KMS-11 (cell line): ENCODE data around the gene IFITM2.
"Not testable (repeated sequence)": the region's sequence is repeated elsewhere in the genome, so short reads cannot be mapped to it uniquely, and the experiment has no call there.

Source experiments
- H2AFZ ChIP-seq: fragments of 200-600 bp; sonication (generic); 2 replicates; pipeline ENCODE4 v1.6.1; 2016; ENCODE audit warnings: antibody characterized with exemption, mixed run types, low read depth
- H3K27ac ChIP-seq: fragments of 200-600 bp; sonication (generic); 2 replicates; pipeline ENCODE4 v1.6.1; 2016; ENCODE audit warnings: mild to moderate bottlenecking, mixed run types
- H3K27me3 ChIP-seq: fragments of 200-600 bp; sonication (generic); 2 replicates; pipeline ENCODE4 v1.6.1; 2017; ENCODE audit warnings: mild to moderate bottlenecking, low read depth, mixed run types, moderate library complexity; ENCODE audit not compliant: insufficient read depth
- H3K36me3 ChIP-seq: fragments of 200-600 bp; sonication (generic); 2 replicates; pipeline ENCODE4 v1.6.1; 2017; ENCODE audit warnings: mild to moderate bottlenecking, mixed run types; ENCODE audit not compliant: insufficient read depth
- H3K4me1 ChIP-seq: fragments of 200-600 bp; sonication (generic); 2 replicates; pipeline ENCODE4 v1.6.1; 2016; ENCODE audit warnings: mild to moderate bottlenecking, low read depth, mixed run types; ENCODE audit not compliant: poor library complexity, severe bottlenecking
- H3K4me2 ChIP-seq: fragments of 200-600 bp; sonication (generic); 2 replicates; pipeline ENCODE4 v1.7.0; 2016; ENCODE audit warnings: mild to moderate bottlenecking, mixed run types
- H3K4me3 ChIP-seq: fragments of 200-600 bp; sonication (generic); IDR thresholded peaks from 2 replicates; pipeline ENCODE4 v1.6.1; 2017; ENCODE audit warnings: low read depth, low read length, mixed read lengths; ENCODE audit not compliant: insufficient read depth
- H3K79me2 ChIP-seq: fragments of 200-600 bp; sonication (generic); 2 replicates; pipeline ENCODE4 v1.6.1; 2016; ENCODE audit warnings: low read depth, mixed run types; ENCODE audit not compliant: insufficient read depth
- H3K9ac ChIP-seq: fragments of 200-600 bp; sonication (generic); 2 replicates; pipeline ENCODE4 v1.6.1; 2016; ENCODE audit warnings: mild to moderate bottlenecking, mixed run types
- H4K20me1 ChIP-seq: fragments of 200-600 bp; sonication (generic); 2 replicates; pipeline ENCODE4 v1.6.1; 2016; ENCODE audit warnings: mild to moderate bottlenecking, mixed run types; ENCODE audit not compliant: insufficient read depth
- TF ChIP-seq, protein P1 (sequence below): fragments of 200-600 bp; sonication (generic); conservative IDR thresholded peaks from 2 replicates; pipeline ENCODE4 v1.6.1; 2017; ENCODE audit warnings: low read depth, mild to moderate bottlenecking, antibody characterized with exemption, low read length, moderate library complexity, mixed read lengths

Gene IFITM2

DNA sequence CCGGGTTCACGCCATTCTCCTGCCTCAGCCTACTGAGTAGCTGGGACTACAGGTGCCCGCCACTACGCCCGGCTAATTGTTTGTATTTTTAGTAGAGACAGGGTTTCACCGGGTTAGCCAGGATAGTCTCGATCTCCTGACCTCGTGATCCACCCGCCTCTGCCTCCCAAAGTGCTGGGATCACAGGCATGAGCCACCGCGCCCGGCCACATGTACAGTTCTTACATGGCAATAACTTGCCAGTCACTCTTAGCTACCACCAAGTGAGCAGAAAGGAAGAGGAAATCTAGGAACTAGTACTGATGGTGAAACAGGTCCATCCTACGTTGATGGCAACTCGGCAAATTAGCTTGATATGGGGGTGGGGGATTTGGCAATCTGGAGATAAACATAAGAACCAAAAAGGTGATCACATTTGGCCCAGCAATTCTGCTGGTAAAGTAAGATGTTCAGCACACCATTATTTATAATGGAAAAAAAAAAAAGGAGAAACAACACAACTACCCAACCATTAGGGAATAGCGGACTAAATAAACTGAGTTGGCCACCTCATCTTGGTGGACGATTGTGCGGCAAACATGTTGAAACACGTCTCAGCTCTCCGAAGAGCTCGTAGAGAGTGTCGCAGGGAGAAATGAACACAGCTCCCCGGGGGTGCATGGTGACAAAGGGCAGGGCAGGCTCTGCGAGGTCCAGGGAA is 24.1 kb upstream of the IFITM2 start:
- no peak overlapping the region for H3K4me3 ChIP-seq
- no peak overlapping the region for H3K4me2 ChIP-seq
- H2AFZ ChIP-seq, result no peak overlapping the region
- no peaks in the 10 kb centered on the region for H3K79me2 ChIP-seq
- no peak overlapping the region for H3K9ac ChIP-seq
- H4K20me1 ChIP-seq, result no peaks in the 10 kb centered on the region
- H3K27me3 ChIP-seq, result peaks cover 31% of the 10 kb centered on the region
- TF ChIP-seq, protein P1, sequence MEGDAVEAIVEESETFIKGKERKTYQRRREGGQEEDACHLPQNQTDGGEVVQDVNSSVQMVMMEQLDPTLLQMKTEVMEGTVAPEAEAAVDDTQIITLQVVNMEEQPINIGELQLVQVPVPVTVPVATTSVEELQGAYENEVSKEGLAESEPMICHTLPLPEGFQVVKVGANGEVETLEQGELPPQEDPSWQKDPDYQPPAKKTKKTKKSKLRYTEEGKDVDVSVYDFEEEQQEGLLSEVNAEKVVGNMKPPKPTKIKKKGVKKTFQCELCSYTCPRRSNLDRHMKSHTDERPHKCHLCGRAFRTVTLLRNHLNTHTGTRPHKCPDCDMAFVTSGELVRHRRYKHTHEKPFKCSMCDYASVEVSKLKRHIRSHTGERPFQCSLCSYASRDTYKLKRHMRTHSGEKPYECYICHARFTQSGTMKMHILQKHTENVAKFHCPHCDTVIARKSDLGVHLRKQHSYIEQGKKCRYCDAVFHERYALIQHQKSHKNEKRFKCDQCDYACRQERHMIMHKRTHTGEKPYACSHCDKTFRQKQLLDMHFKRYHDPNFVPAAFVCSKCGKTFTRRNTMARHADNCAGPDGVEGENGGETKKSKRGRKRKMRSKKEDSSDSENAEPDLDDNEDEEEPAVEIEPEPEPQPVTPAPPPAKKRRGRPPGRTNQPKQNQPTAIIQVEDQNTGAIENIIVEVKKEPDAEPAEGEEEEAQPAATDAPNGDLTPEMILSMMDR, result no peak
- no peaks in the 10 kb centered on the region for H3K4me1 ChIP-seq
- no peak overlapping the region for H3K27ac ChIP-seq
- no peaks in the 10 kb centered on the region for H3K36me3 ChIP-seq

DNA sequence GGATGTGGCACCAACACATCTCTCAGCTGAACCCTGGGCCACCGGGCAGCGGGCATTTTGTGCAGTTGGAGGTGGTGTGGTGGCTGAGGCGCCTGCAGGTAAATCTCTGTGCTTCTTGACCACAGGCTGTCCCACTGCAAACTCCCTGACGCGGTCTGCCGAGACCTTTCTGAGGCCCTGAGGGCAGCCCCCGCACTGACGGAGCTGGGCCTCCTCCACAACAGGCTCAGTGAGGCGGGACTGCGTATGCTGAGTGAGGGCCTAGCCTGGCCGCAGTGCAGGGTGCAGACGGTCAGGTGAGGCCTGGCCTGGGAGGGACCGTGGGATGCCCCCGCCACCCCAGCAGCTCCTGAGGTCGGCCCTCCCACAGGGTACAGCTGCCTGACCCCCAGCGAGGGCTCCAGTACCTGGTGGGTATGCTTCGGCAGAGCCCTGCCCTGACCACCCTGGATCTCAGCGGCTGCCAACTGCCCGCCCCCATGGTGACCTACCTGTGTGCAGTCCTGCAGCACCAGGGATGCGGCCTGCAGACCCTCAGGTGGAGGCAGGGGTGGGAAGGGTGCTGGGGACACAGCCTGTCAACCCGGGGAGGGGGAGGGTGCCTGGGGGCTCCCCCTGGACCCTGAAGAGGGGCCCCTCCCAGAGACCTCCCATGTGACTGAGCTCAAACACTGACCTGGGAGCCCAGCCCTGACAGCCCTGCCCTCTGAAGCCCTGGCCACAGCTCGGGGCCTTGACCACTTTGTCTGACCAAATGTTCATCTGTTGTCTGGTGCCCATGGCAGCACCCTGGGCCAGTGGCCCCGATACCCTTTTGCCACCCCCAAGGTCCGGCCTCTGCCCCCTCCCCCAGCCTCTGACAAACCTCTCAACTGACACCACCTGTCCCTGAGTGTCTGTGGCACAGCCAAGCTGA is 23.3 kb upstream of the IFITM2 start:
- no peak overlapping the region for H3K27ac ChIP-seq
- TF ChIP-seq, protein P1, result no peak
- H3K36me3 ChIP-seq, result no peaks in the 10 kb centered on the region
- no peak overlapping the region for H3K4me3 ChIP-seq
- H3K9ac ChIP-seq, result no peak overlapping the region
- no peaks in the 10 kb centered on the region for H3K79me2 ChIP-seq
- no peak overlapping the region for H3K4me2 ChIP-seq
- H4K20me1 ChIP-seq, result no peaks in the 10 kb centered on the region
- no peaks in the 10 kb centered on the region for H3K4me1 ChIP-seq
- no peak overlapping the region for H2AFZ ChIP-seq
- peaks cover 31% of the 10 kb centered on the region for H3K27me3 ChIP-seq

DNA sequence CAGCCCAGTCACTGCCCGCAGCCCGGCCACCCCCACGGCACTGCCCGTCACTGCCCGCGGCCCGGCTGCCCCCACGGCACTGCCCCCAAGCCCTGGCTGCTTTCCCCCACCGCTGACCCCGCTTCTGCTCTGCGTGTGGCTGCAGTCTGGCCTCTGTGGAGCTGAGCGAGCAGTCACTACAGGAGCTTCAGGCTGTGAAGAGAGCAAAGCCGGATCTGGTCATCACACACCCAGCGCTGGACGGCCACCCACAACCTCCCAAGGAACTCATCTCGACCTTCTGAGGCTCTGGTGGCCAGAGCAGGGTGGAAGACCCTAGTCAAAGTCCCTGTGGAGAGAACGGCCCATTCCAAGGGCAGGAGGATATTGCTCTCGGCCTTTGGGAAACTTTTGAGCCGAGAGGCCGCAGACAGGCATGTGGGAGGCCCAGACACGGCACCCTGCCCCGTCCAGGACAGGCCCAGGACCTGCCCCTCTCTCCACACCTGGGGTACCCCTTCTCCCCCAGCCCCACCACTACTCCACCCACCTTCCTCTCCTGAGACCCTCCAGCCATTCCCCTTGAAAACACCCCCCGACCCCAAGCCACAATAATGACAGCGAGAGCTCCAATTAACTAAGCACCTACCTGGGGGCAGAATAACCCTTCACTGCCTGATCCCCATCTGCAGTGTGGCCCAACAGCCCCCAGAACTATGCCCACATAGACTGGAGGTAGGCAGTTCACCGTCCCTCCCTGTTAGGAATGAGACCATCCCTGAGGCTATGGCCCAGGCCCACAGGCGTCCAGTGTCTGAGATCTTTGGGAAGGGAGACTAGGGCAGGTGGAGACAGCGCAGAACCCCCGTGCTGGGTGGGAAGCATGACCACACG is 22.4 kb upstream of the IFITM2 start:
- Histone ChIP-seq H3K27ac (no peak overlapping the region), H3K9ac (no peak overlapping the region), H2AFZ (no peak overlapping the region), H4K20me1 (no peaks in the 10 kb centered on the region), H3K36me3 (no peaks in the 10 kb centered on the region), H3K4me3 (no peak overlapping the region), H3K79me2 (no peaks in the 10 kb centered on the region), H3K4me1 (no peaks in the 10 kb centered on the region), H3K27me3 (peaks cover 31% of the 10 kb centered on the region), H3K4me2 (no peak overlapping the region)
- TF ChIP-seq, protein P1, result no peak

DNA sequence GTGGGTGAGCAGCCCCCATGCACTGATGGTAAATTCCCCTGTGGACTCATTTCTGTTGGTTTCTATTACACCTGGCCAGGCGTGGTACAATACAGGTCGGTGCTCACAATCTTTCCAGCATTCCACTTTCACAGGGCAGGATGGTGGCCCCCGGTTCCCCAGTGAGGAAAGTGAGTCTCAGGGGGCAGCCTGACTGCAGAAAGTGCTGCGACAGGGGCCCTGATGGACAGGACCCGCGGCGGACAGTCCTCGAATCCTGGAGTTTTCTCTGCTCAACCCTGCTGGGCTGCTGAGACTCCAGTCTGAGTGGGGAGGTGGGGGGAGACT is 21.8 kb upstream of the IFITM2 start:
- Histone ChIP-seq H3K4me3 (no peak overlapping the region), H3K4me1 (no peaks in the 10 kb centered on the region), H3K9ac (no peak overlapping the region), H3K36me3 (no peaks in the 10 kb centered on the region), H2AFZ (no peak overlapping the region), H3K79me2 (no peaks in the 10 kb centered on the region), H3K4me2 (no peak overlapping the region), H4K20me1 (no peaks in the 10 kb centered on the region), H3K27ac (no peak overlapping the region), H3K27me3 (peaks cover 31% of the 10 kb centered on the region)
- TF ChIP-seq, protein P1, result no peak

DNA sequence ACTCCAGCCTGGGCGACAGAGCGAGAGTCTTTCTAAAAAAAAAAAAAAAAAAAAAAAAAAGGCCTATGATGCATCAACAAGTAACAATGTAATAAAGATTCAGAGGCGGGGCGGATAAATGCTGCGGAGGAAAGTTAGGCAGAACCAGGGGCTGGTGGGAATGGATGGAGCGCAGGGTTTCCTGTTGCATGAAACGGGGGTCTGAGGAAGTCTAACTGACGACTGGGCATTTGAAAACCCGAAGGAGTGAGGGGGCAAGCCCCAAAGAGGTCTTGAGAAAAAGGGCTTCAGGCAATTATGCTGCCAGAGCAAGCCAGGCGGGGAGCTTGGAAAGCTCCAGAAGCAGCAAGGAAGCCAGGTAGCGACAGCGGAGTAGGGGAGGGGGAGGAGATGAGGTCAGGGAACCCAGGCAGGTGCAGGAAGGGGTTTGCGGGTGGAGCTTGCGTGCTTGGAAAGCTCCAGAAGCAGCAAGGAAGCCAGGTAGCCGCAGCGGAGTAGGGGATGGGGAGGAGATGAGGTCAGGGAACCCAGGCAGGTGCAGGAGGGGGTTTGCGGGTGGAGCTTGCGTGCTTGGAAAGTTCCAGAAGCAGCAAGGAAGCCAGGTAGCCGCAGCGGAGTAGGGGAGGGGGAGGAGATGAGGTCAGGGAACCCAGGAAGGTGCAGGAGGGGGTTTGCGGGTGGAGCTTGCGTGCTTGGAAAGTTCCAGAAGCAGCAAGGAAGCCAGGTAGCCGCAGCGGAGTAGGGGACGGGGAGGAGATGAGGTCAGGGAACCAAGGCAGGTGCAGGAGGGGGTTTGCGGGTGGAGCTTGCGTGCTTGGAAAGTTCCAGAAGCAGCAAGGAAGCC is 20.4 kb upstream of the IFITM2 start:
- not testable (repeated sequence) for H3K4me2 ChIP-seq, H3K36me3 ChIP-seq, H3K27ac ChIP-seq, H3K4me1 ChIP-seq, H4K20me1 ChIP-seq, H2AFZ ChIP-seq, H3K9ac ChIP-seq, H3K79me2 ChIP-seq, H3K4me3 ChIP-seq
- H3K27me3 ChIP-seq, result peaks cover 22% of the 10 kb centered on the region
